ENCODE data around the gene ARNT2. TPM values are rescaled to one million over a fixed set of nuclear protein-coding genes. Genes with fewer than 3 reads are reported as not detected.

Gene ARNT2
- total and polyA plus RNA-seq, 8 donors, result 0.58 to 27.4 (median 1.6) TPM

GRCh38 chr15:80423215-80423614 is 19.0 kb downstream of the ARNT2 start:
- DNase-seq, result no peak
- no peak overlapping the region for H3K4me3 ChIP-seq
- H3K4me1 ChIP-seq, result peaks cover 0 to 24% (median 4%) of the 10 kb centered on the region in 4 donors
- H3K36me3 ChIP-seq, result no peaks in the 10 kb centered on the region
- H3K9me3 ChIP-seq, result no peaks in the 10 kb centered on the region
- H3K27ac ChIP-seq, result no peak overlapping the region
- intact Hi-C loops (cut with DNase I; ENCODE audit: low total_unique reads), result no loop called here
- H3K27me3 ChIP-seq, result no peaks in the 10 kb centered on the region
- TF ChIP-seq CTCF (IDR thresholded peaks at IDR 0.05), result no peak
- TF ChIP-seq EP300 (IDR thresholded peaks at IDR 0.05), result no peak
- TF ChIP-seq POLR2AphosphoS5 (IDR thresholded peaks at IDR 0.05), result no peak
- TF ChIP-seq POLR2A (IDR thresholded peaks at IDR 0.05), result no peak
- 67 to 77% (median 76%) methylated on average over 4 of the region's 4 CpGs for WGBS, 5 donors

GRCh38 chr15:80424381-80424780 is 20.2 kb downstream of the ARNT2 start:
- no peak for DNase-seq
- Histone ChIP-seq H3K9me3 (no peaks in the 10 kb centered on the region), H3K27me3 (no peaks in the 10 kb centered on the region), H3K4me1 (peaks cover 0 to 12% (median 1%) of the 10 kb centered on the region in 4 donors), H3K4me3 (no peak overlapping the region), H3K36me3 (no peaks in the 10 kb centered on the region), H3K27ac (no peak overlapping the region)
- intact Hi-C loops (cut with DNase I; ENCODE audit: low total_unique reads), result no loop called here
- WGBS, 5 donors, result 89 to 97% (median 92%) methylated on average over 2 of the region's 2 CpGs
- TF ChIP-seq POLR2AphosphoS5 (IDR thresholded peaks at IDR 0.05) (no peak), POLR2A (IDR thresholded peaks at IDR 0.05) (no peak), EP300 (IDR thresholded peaks at IDR 0.05) (no peak), CTCF (IDR thresholded peaks at IDR 0.05) (no peak)

- WGBS, 5 donors, result 84 to 95% (median 94%) methylated on average over 3 of the region's 3 CpGs
- H3K9me3 ChIP-seq, result no peaks in the 10 kb centered on the region
- no peaks in the 10 kb centered on the region for H3K27me3 ChIP-seq
- no peak overlapping the region for H3K27ac ChIP-seq
- intact Hi-C loops (cut with DNase I; ENCODE audit: low total_unique reads), result no loop called here
- no peak for DNase-seq
- peaks cover 0 to 6% (median 0%) of the 10 kb centered on the region in 4 donors for H3K4me1 ChIP-seq
- H3K36me3 ChIP-seq, result no peaks in the 10 kb centered on the region
- H3K4me3 ChIP-seq, result no peak overlapping the region
- TF ChIP-seq POLR2AphosphoS5 (IDR thresholded peaks at IDR 0.05), result no peak
- TF ChIP-seq CTCF (IDR thresholded peaks at IDR 0.05), result no peak
- no peak for TF ChIP-seq POLR2A (IDR thresholded peaks at IDR 0.05)
- TF ChIP-seq EP300 (IDR thresholded peaks at IDR 0.05), result no peak
Observed at GRCh38 chr15:80426316-80426715, 22.1 kb downstream of the ARNT2 start.

GRCh38 chr15:80429964-80430363 is 25.8 kb downstream of the ARNT2 start:
- no peak overlapping the region for H3K4me3 ChIP-seq
- TF ChIP-seq EP300 (IDR thresholded peaks at IDR 0.05), result no peak
- TF ChIP-seq POLR2A (IDR thresholded peaks at IDR 0.05), result no peak
- no peak for TF ChIP-seq CTCF (IDR thresholded peaks at IDR 0.05)
- TF ChIP-seq POLR2AphosphoS5 (IDR thresholded peaks at IDR 0.05), result no peak
- H3K27ac ChIP-seq, result no peak overlapping the region
- 81 to 95% (median 94%) methylated on average over 5 of the region's 5 CpGs for WGBS, 5 donors
- H3K36me3 ChIP-seq, result no peaks in the 10 kb centered on the region
- DNase-seq, result no peak
- H3K4me1 ChIP-seq, result peaks cover 0 to 2% (median 0%) of the 10 kb centered on the region in 4 donors
- intact Hi-C loops (cut with DNase I; ENCODE audit: low total_unique reads), result no loop called here
- H3K27me3 ChIP-seq, result no peaks in the 10 kb centered on the region
- H3K9me3 ChIP-seq, result no peaks in the 10 kb centered on the region
